GM18951 (cell line): ENCODE results near the gene NT5C2.

Experiments used
- POLR2A ChIP-seq: IDR thresholded peaks from 4 replicates; pipeline ENCODE4 v1.6.1; 2011; ENCODE audit warnings: mild to moderate bottlenecking; ENCODE audit not compliant: insufficient read length, insufficient read depth; ENCODE audit errors: extremely low read depth
- in situ Hi-C: fragments of 300-500 bp; cut with MboI; formaldehyde crosslinking; loops from one replicate; pipeline ENCODE4 v1.12.0; 2022; ENCODE audit warnings: low sequenced_read_pairs, mixed read lengths, inconsistent platforms; ENCODE audit not compliant: unreplicated experiment

The NT5C2 gene

GRCh38 chr10:103069453-103070331, 123.4 kb downstream of the NT5C2 start:
- in situ Hi-C loops = loop anchor here (10.0 kb wide), 1 partner anchor 145 kb away; no protein-coding TSS in a partner anchor

GRCh38 chr10:103067956-103068355, 125.1 kb downstream of the NT5C2 start:
- TF ChIP-seq POLR2A = no peak

More at GRCh38 chr10:103069453-103070331, 123.4 kb downstream of the NT5C2 start:
- no peak for TF ChIP-seq POLR2A

DNA sequence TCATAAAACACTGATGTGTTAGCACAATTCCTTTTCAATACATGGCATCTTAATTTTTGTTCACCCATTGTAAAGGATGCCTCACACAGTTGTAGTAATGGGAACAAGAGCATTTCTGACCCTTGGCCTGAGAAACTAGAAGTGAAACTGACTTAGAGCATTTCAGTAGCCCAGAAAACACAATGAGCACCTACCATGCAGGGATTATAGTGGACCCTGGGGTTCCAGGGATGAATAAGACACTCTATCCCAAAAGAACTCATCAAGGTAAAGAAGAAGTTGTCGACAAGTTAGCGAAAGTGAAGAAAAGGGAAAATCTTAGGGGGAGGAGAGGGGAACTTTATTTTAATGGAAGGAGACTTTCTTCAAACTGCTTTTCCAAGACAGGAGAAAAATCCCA, 125.6 kb downstream of the NT5C2 start:
- no peak for TF ChIP-seq POLR2A
- in situ Hi-C loops = loop anchor here (10.0 kb wide), 1 partner anchor 143 kb away; no protein-coding TSS in a partner anchor

More at GRCh38 chr10:103067956-103068355, 125.1 kb downstream of the NT5C2 start:
- in situ Hi-C loops = loop anchor here (10.0 kb wide), 1 partner anchor 143 kb away; no protein-coding TSS in a partner anchor

DNA sequence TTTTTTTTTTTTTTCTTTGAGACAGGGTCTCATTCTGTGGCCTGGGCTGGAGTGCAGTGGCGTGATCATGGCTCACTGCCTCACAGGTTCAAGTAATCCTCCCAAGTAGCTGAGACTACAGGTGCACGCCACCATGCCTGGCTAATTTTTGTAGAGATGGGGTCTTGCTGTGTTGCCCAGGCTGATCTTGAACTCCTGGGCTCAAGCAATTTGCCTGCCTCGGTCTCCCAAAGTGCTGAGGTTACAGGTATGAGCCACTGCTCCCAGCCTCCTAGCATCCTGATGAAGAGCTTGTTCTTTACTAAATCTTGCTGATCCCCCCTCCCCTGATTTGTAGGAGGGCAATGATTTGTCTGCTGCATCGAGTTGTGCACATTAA, 126.0 kb downstream of the NT5C2 start:
- in situ Hi-C loops = loop anchor here (10.0 kb wide), 1 partner anchor 142 kb away; no protein-coding TSS in a partner anchor

DNA sequence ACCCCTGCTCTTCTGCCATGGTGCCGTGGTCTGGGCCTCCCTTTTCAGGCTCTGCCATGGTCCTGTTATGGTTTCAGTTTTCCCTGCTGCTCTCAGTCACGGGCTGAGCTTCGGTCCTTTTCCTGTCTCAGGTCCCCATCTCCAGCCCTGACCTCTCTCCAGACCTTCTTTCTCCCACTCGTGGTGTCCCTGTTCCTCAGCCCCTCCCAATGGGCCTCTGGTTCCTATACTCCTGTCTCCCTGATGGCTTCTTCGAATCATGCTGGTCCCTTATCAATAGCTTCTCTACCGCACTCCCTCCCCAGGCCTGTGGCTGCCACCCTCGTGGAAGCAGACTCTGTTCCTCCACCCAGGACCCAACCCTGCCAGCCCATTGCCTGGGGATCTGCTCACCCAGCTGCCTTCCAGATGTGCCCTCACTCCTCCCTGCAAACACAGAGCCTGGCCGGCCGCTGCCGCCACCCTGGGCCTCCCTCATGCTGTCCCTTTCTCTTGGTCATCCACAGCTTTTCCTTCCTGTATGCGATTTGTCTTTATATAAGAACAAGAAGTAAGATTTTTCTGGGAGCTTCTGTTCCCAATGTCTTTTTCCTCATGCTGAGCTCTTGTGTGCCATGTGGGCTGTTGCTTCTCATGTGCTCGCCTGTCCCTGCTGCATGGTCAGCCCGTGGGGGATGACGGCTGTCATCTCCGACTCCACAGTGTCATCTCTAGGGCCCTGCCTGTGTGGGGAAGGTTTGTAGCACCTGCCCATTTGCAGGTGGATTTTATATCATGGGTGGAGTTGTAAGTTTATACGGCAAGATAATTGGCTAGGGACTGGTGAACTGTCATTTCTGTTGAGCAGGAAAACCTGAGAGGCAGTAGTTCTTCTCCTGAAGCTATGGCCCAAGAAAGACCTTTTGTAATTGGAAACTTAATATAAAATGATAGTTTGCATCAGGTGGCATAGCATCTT, 126.7 kb downstream of the NT5C2 start:
- TF ChIP-seq POLR2A = no peak
- in situ Hi-C loops = loop anchor here (10.0 kb wide), 1 partner anchor 142 kb away; no protein-coding TSS in a partner anchor

- no peak for TF ChIP-seq POLR2A
- in situ Hi-C loops = loop anchor here (10.0 kb wide), 1 partner anchor 140 kb away; no protein-coding TSS in a partner anchor
These were observed 128.1 kb downstream of the NT5C2 start for GRCh38 chr10:103064956-103065355.

GRCh38 chr10:103062854-103063590, 130.1 kb downstream of the NT5C2 start:
- in situ Hi-C loops = loop anchor here (10.0 kb wide), 1 partner anchor 138 kb away; no protein-coding TSS in a partner anchor
- TF ChIP-seq POLR2A = no peak

- no peak for TF ChIP-seq POLR2A
- in situ Hi-C loops = loop anchor here (10.0 kb wide), 1 partner anchor 136 kb away; no protein-coding TSS in a partner anchor
These were observed 132.5 kb downstream of the NT5C2 start for GRCh38 chr10:103060575-103060974.

DNA sequence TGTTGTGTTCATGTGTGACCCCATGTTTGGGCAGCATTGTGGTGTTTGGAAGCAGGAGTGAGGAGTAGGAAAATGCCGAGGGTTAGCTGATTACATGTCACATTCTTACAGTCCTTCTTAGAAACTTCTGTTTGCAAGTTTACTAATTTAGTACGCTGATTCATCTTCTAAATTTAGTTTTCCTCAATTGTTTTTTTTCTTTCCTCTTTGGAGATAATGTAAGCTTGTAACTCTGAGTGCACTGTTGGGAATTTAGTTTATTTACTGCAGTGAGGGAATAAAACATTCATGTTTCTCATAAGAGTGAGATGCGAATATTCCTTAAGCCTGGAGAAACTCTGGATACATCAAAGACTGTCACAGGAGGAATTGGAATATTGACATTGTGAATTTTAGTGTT, 135.0 kb downstream of the NT5C2 start:
- TF ChIP-seq POLR2A = no peak
- in situ Hi-C loops = no loop called here

DNA sequence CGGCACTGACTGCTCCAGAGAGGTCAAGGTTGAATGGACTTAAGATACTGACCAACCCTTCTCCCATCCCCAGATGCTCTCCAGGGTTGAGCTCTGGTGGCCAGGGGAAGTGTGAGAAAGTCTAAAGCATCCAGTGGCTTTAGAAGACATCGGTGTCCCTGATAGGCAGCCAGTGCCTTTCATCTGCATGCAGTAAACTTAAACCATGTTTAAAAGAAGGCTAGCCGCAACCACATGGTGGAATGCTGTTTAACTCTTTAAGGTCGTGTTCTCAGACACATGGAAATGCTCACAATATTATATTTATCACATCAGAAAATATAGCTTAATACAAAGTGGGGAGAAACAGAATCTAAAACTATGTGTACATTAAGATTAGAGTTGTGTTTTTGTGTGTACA, 138.0 kb downstream of the NT5C2 start:
- in situ Hi-C loops = no loop called here
- TF ChIP-seq POLR2A = no peak

DNA sequence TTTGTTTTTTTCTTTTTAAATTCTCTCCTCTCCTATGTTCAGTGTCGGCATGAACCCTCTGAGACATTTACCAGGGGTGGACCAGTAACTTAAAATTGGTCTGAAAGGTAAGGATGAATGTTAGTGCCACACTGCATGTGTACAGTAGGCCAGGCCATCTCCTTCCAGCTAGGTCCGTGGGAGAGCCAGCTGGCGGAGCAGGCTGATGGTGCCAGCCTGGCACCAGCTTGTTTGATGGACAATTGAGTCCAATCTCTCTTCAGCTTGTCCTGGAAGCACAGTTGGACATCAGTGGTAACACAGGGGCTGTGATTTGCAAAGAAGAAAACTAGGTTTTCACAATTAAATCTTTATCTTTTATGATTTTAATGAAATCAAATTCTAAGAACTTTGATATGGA, 138.5 kb downstream of the NT5C2 start:
- in situ Hi-C loops = no loop called here
- TF ChIP-seq POLR2A = no peak

DNA sequence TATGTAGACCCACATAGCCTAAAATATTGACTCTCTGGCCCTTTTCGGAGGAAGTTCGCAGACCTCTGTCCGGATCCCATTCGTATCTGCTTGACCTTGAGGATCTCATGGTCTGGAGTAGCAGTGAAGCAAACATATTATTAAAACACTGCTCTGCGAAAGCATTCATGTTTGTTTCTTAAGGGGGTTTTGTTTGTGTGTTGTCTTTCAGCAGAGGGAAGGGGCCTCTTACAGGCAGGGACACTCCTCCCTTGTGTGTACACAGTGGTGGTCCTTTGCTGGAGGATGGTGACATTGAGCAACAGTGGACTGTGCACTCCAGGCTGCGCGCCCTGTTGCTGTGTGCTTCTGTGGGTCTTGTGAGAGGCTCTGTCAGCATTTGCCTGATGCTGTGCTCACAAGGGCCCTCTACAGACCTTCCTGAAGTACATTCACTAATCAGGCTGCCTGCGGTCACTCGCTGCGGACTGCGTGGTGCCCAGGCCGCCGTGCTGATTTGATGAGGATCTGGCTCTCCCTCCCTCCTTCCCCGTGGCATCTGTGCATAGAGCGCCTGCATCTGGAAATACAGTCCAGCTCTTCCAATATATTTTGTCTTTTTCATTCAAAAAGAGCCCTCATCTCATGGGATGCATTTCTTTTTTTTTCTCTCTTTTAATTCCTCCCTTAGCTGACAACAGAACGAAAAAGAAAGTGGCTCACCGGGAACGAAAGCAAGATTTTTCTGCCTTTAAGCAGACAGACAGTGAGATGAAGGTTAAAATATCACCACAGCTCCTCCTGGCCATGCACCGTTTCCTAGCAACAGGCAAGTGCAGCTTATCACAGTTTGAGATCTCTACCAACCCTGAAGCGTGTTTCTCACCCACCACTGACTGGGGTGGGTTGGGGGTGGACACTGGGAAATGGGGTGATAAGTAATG, 139.2 kb downstream of the NT5C2 start:
- in situ Hi-C loops = no loop called here
- peak; percentile 29 for TF ChIP-seq POLR2A

- in situ Hi-C loops = no loop called here
- TF ChIP-seq POLR2A = no peak
These were observed 143.8 kb downstream of the NT5C2 start for GRCh38 chr10:103049237-103049636.
